HTERT RPE-1 (cell line): ENCODE measurements around the gene DCAF6.
"Not testable (repeated sequence)": the region's sequence is repeated elsewhere in the genome, so short reads cannot be mapped to it uniquely, and the experiment has no call there.

Experiments used
- in situ Hi-C: fragments of 300-500 bp; cut with MboI; formaldehyde crosslinking; loops from 4 replicates; pipeline ENCODE4 v1.14.3; 2020; ENCODE audit warnings: low sequenced_read_pairs

The DCAF6 gene, protein sequence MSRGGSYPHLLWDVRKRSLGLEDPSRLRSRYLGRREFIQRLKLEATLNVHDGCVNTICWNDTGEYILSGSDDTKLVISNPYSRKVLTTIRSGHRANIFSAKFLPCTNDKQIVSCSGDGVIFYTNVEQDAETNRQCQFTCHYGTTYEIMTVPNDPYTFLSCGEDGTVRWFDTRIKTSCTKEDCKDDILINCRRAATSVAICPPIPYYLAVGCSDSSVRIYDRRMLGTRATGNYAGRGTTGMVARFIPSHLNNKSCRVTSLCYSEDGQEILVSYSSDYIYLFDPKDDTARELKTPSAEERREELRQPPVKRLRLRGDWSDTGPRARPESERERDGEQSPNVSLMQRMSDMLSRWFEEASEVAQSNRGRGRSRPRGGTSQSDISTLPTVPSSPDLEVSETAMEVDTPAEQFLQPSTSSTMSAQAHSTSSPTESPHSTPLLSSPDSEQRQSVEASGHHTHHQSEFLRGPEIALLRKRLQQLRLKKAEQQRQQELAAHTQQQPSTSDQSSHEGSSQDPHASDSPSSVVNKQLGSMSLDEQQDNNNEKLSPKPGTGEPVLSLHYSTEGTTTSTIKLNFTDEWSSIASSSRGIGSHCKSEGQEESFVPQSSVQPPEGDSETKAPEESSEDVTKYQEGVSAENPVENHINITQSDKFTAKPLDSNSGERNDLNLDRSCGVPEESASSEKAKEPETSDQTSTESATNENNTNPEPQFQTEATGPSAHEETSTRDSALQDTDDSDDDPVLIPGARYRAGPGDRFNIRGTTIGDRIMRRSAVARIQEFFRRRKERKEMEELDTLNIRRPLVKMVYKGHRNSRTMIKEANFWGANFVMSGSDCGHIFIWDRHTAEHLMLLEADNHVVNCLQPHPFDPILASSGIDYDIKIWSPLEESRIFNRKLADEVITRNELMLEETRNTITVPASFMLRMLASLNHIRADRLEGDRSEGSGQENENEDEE

GRCh38 chr1:167936068-167936929 lies at the start of gene DCAF6:
DCAF6 (plus strand) TSS chr1:167936683; CDS start chr1:167936912, 229 bp downstream.
- in situ Hi-C loops, result no loop called here

- in situ Hi-C loops, result not testable (repeated sequence)
These were observed 49.3 kb upstream of the DCAF6 start for GRCh38 chr1:167887187-167887586.

GRCh38 chr1:167890400-167890799 lies 46.1 kb upstream of the DCAF6 start:
- in situ Hi-C loops, result no loop called here

DNA sequence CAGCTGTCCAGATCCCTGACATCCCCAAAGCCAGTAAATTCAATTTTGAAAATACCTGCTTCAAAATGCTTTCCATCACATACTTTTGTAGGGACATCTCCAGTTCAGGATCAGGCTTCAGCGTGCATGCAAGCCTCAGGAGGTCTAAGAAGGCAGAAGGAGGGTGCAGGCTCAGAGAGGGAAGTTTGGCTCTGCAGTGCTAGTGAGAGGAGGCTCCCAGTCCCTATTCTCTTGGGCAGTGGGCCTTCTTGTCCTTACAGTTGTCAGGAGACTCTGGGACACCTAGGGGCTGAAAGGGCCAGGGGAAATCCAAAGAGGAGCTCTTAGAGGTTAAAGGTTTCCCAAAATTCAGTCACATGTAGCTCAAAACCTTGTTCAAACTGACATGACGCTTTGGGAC lies 42.7 kb upstream of the DCAF6 start:
- in situ Hi-C loops, result no loop called here

GRCh38 chr1:167898578-167899222 lies 37.8 kb upstream of the DCAF6 start:
- in situ Hi-C loops, result no loop called here

DNA sequence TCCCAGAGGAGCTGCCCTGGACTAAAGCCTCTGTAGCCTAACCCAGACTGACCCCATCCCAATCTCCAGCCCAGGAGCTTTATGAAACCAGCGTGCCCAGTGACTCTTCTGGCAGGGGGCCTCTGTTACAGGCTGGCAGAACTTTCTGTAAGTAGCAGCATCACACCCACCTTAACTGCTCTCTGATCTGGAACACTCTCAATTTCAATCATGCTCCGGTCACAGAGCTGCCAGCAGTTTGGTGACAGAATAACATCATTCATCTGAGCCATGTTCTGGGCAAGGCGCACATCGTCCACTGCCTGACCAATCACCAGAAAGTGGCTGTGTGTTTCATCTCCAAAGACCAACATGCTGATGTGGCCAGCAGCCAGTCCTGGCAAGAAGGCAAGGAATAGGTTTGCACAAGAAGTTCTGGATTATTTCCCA lies 37.2 kb upstream of the DCAF6 start:
- in situ Hi-C loops, result no loop called here

- in situ Hi-C loops, result no loop called here
These were observed 35.6 kb upstream of the DCAF6 start for GRCh38 chr1:167900907-167901306.

DNA sequence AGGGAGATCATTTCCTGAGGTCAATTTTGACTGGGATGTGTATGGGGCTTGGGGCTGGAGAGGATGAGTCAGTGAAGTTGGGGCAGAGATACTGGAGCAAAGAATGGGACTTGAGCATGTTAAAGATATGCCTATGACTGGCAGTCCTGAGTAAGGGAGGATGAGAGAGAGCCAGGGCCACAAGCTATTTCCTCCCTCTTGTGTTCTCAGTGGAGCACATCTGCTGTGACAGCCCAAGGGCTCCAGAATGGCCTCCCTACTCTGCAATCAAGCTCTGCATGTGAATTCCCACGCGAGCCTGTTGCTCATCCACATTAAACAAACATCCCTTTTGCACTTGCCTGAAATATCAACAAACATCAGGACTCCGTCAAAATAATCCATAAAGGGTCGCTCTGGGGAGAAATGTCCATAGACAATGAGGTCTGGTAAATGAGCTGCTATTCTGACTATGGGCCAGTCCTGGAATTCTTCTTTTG lies 31.8 kb upstream of the DCAF6 start:
- in situ Hi-C loops, result no loop called here

- in situ Hi-C loops, result no loop called here
These were observed 31.3 kb upstream of the DCAF6 start for GRCh38 chr1:167905182-167905581.

DNA sequence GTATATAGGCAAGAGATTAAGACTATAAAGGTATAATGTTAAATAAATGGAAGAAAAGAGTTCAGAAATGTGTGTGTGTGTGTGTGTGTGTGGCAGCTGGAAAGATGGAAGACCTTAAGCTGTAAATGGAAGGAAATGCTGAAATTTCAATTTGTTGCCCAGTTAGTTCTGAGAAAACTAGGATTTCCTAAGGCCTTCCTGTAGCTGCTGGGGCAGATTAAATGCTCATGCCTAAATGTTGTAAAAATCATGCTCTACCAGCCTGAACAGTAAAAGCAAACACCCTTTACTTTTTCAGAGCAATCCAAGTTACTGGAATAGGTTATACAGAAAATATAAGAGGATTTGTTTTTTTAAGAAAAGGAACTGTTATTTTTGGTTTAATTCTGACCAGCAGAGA lies 30.8 kb upstream of the DCAF6 start:
- in situ Hi-C loops, result no loop called here

GRCh38 chr1:167909691-167910180 lies 26.7 kb upstream of the DCAF6 start:
- in situ Hi-C loops, result no loop called here

DNA sequence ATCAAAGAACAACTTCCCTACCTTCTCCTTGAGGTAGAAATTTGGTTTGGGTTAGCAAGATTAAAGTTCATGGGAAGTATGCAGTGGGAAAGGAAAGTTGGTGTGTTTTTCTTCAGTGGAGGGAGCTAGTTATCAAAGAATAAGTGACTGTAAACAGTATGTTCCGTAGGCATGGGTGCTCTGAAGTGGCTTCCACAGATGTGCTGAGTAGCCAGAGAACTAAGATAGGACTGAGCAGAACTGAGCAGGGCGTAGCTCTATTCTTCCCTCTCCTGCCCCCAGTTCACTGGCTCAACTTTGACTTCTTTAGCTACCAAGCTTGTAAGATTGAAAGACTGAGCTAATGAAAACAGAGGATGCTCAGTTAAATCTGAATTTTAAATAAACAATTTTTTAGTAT lies 26.0 kb upstream of the DCAF6 start:
- in situ Hi-C loops, result no loop called here

- in situ Hi-C loops, result no loop called here
These were observed 25.1 kb upstream of the DCAF6 start for GRCh38 chr1:167911413-167911812.

DNA sequence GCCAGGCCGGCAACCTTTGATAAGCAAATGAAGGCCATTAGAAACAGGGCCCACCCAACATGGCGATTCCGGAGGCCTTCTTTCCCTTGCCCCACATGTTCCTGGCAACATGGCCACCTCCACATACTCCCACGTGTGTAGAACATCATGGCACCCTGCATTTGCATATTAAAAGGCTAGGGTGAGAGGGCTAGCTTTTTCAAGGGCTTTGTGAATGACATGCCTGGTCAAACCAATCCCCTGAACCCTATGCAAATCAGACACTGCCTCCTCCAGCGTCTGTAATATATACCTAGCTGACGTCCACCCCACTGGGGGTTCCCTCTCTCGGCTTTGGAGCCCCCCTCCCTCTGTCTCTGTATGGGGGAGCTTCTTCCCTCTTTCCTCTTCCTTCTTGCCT lies 24.2 kb upstream of the DCAF6 start:
- in situ Hi-C loops, result no loop called here

- in situ Hi-C loops, result no loop called here
These were observed 22.5 kb upstream of the DCAF6 start, which contains the start of gene ADCY10 for GRCh38 chr1:167913895-167914496. ADCY10 (minus strand) TSS chr1:167914134; CDS start chr1:167905140, 8,994 bp downstream.

DNA sequence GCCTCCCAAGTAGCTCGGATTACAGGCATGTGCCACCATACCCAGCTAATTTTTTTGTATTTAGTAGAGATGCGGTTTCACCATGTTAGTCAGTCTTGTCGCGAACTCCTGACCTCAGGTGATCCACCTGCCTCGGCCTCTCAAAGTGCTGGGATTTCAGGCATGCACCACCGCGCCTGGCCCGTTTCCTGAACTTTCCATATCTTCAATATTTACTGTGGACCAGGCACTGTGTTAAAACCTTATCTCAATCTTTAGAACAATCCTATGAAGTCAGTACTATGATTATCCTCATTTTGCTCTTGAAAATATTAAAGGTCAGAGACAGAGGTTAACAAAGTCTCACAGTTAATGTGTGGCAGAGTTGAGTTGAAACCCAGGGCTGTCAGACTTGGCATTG lies 20.9 kb upstream of the DCAF6 start:
- in situ Hi-C loops, result no loop called here

GRCh38 chr1:167916766-167917511 lies 19.5 kb upstream of the DCAF6 start:
- in situ Hi-C loops, result no loop called here

GRCh38 chr1:167922023-167922422 lies 14.5 kb upstream of the DCAF6 start:
- in situ Hi-C loops, result no loop called here

DNA sequence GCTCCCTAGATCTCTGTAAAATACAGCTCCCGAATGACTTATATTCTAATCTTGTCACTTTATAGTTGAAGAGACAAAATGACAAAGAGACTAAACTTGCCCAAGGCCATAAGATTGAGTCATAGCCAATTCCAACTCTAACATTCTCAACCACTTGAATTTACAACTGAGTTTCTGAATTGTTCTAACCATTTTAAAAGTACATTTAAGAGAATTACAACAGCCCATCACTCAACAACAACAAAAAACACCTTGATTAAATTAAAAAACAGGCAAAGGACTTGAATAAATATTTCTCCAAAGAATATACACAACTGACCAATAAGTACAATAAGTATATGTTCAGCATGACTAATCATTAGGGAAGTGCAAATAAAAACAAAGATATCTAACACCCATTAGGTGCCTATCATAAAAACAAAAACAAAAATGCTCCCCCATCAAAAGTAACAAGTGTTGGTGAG lies 13.8 kb upstream of the DCAF6 start:
- in situ Hi-C loops, result no loop called here
